Smooth muscle cell (in vitro differentiated cells): ENCODE data around the gene MET. TPM values are rescaled to one million over a fixed set of nuclear protein-coding genes. Genes with fewer than 3 reads are reported as not detected.
A peak's percentile ranks its signal among the peaks of the same experiment; 100 is the strongest.

Experiments
- DNase-seq: peaks from one replicate; lab custom pipeline; 2025; ENCODE audit not compliant: unreplicated experiment; lab: John Stamatoyannopoulos, UW
- H2AFZ ChIP-seq: fragments of 200-600 bp; sonication (generic); 2 replicates; pipeline ENCODE4 v1.6.0; 2016; ENCODE audit warnings: antibody characterized with exemption, low read depth, mild to moderate bottlenecking
- H3F3A ChIP-seq: fragments of 200-600 bp; sonication (generic); 2 replicates; pipeline ENCODE4 v1.6.0; 2017; ENCODE audit warnings: antibody characterized with exemption, low read depth
- H3K27ac ChIP-seq: fragments of 200-600 bp; sonication (generic); 2 replicates; pipeline ENCODE4 v1.5.1; 2016; ENCODE audit warnings: low read depth, mild to moderate bottlenecking
- H3K27me3 ChIP-seq: fragments of 200-600 bp; sonication (generic); 2 replicates; pipeline ENCODE4 v1.6.1; 2016; ENCODE audit warnings: low read depth, mild to moderate bottlenecking
- H3K36me3 ChIP-seq: fragments of 200-600 bp; sonication (generic); 2 replicates; pipeline ENCODE4 v1.5.1; 2016; ENCODE audit warnings: low read depth
- H3K4me1 ChIP-seq: fragments of 200-600 bp; sonication (generic); 2 replicates; pipeline ENCODE4 v1.5.1; 2016; ENCODE audit warnings: low read depth
- H3K4me2 ChIP-seq: fragments of 200-600 bp; sonication (generic); 2 replicates; pipeline ENCODE4 v1.6.0; 2016; ENCODE audit warnings: mild to moderate bottlenecking
- H3K4me3 ChIP-seq: fragments of 200-600 bp; sonication (generic); 2 replicates; pipeline ENCODE4 v1.5.1; 2016; ENCODE audit warnings: mild to moderate bottlenecking
- H3K79me2 ChIP-seq: fragments of 200-600 bp; sonication (generic); 2 replicates; pipeline ENCODE4 v1.6.0; 2016; ENCODE audit warnings: low read depth, mild to moderate bottlenecking
- H3K9ac ChIP-seq: fragments of 200-600 bp; sonication (generic); 2 replicates; pipeline ENCODE4 v1.6.0; 2016; ENCODE audit warnings: low read depth
- H3K9me3 ChIP-seq: fragments of 200-600 bp; sonication (generic); replicated peaks from 2 replicates; pipeline ENCODE4 v1.5.1; 2016; ENCODE audit warnings: low read depth
- H4K20me1 ChIP-seq: fragments of 200-600 bp; sonication (generic); 2 replicates; pipeline ENCODE4 v1.6.0; 2016; ENCODE audit warnings: low read depth
- CTCF ChIP-seq: fragments of 200-600 bp; sonication (generic); IDR thresholded peaks from 2 replicates; pipeline ENCODE4 v1.5.1; 2017; ENCODE audit warnings: borderline replicate concordance, mild to moderate bottlenecking, antibody characterized with exemption; ENCODE audit not compliant: insufficient read depth, poor library complexity, severe bottlenecking
- WGBS: methylation state at CpG from one replicate; pipeline ENCODE4 v1.1.7; 2016; ENCODE audit warnings: low lambda C conversion rate; 5-methylcytosine and 5-hydroxymethylcytosine counted together
- polyA plus RNA-seq: library from polyadenylated mRNA; unstranded; fragments of >200 nt; fragmentation: Nextera tagmentation; extraction: Ambion mirVana; gene quantifications from 2 replicates; pipeline ENCODE4 v1.2.1, GENCODE V29; 2016
- total RNA-seq: library from RNA; depleted of rRNA; stranded (reverse); fragments of >200 nt; gene quantifications from 2 replicates; pipeline ENCODE4 v1.2.3, GENCODE V29; 2014

Gene MET
- total and polyA plus RNA-seq, 2 experiments from 2014 or later, result 1.2 to 12.0 TPM

GRCh38 chr7:116670409-116671015, 1.5 kb upstream of the MET start:
- no peak overlapping the region for H3K4me3 ChIP-seq
- H3K36me3 ChIP-seq, result no peaks in the 10 kb centered on the region
- H4K20me1 ChIP-seq, result no peaks in the 10 kb centered on the region
- WGBS, result 94% methylated on average over 3 of the region's 3 CpGs
- no peak overlapping the region for H3K27ac ChIP-seq
- no peak overlapping the region for H3K9ac ChIP-seq
- no peak overlapping the region for H2AFZ ChIP-seq
- H3K4me2 ChIP-seq, result no peak overlapping the region
- no peaks in the 10 kb centered on the region for H3F3A ChIP-seq
- peaks cover 7% of the 10 kb centered on the region for H3K4me1 ChIP-seq
- DNase-seq, result no peak
- H3K27me3 ChIP-seq, result peaks cover 52% of the 10 kb centered on the region
- no peaks in the 10 kb centered on the region for H3K9me3 ChIP-seq
- H3K79me2 ChIP-seq, result no peaks in the 10 kb centered on the region
- TF ChIP-seq CTCF, result no peak

DNA sequence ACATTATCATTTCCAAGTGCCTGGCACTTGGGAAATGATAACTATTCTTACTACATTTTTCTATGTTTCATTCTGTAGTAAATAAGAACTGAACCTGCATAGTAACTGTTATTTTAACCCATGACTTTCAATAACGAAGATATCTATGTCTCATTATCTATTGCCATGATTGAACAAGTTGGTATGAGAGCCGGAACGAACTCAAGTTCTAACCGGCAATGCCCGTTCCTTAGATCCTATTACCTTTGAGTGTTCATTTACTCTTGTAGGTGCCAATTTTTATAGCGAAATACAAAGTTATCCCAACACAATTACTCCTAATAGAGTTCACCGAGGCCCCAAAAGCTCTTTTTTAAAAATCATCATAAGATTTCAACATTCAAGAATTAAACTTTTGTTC, 885 bp upstream of the MET start:
- peaks cover 7% of the 10 kb centered on the region for H3K4me1 ChIP-seq
- no peak overlapping the region for H3K27ac ChIP-seq
- no peak for TF ChIP-seq CTCF
- no peaks in the 10 kb centered on the region for H3F3A ChIP-seq
- H3K9ac ChIP-seq, result no peak overlapping the region
- H3K4me2 ChIP-seq, result peak overlapping the region; percentile 98
- peak overlapping the region; percentile 69 for H3K4me3 ChIP-seq
- no peaks in the 10 kb centered on the region for H4K20me1 ChIP-seq
- peaks cover 51% of the 10 kb centered on the region for H3K27me3 ChIP-seq
- no peaks in the 10 kb centered on the region for H3K79me2 ChIP-seq
- H3K9me3 ChIP-seq, result no peaks in the 10 kb centered on the region
- no peak overlapping the region for H2AFZ ChIP-seq
- no peaks in the 10 kb centered on the region for H3K36me3 ChIP-seq
- DNase-seq, result no peak
- 88% methylated on average over 7 of the region's 7 CpGs for WGBS

GRCh38 chr7:116672596-116673456, 830 bp downstream of the MET start:
- peaks cover 51% of the 10 kb centered on the region for H3K27me3 ChIP-seq
- H3K79me2 ChIP-seq, result no peaks in the 10 kb centered on the region
- H3F3A ChIP-seq, result no peaks in the 10 kb centered on the region
- no peaks in the 10 kb centered on the region for H3K36me3 ChIP-seq
- H3K27ac ChIP-seq, result peak overlapping the region; percentile 36
- H2AFZ ChIP-seq, result peak overlapping the region; percentile 84
- H3K4me3 ChIP-seq, result peak overlapping the region; percentile 69
- peak overlapping the region; percentile 67 for H3K9ac ChIP-seq
- WGBS, result 15% methylated on average over 23 of the region's 23 CpGs
- no peak for TF ChIP-seq CTCF
- no peak for DNase-seq
- peaks cover 7% of the 10 kb centered on the region for H3K4me1 ChIP-seq
- no peaks in the 10 kb centered on the region for H3K9me3 ChIP-seq
- peak overlapping the region; percentile 98 for H3K4me2 ChIP-seq
- no peaks in the 10 kb centered on the region for H4K20me1 ChIP-seq
